Measurements from ENCODE around the gene POLR3K. TPM values are rescaled to one million over a fixed set of nuclear protein-coding genes. Genes with fewer than 3 reads are reported as not detected.

POLR3K gene
- total and polyA plus RNA-seq, 2 donors (not counting 1 experiment from before 2014, with no cell fraction given) = 3.3 to 12.9 TPM

GRCh38 chr16:71540-72401 is 18.4 kb upstream of the POLR3K start:
- Histone ChIP-seq H3K4me2 (ENCODE audit: extremely low read depth, insufficient read depth, low read length) (peak overlapping the region; percentile 93), H3K79me2 (ENCODE audit: control insufficient read depth, insufficient read depth, low read length) (peaks cover 52% of the 10 kb centered on the region)

GRCh38 chr16:71210-71539 is 17.8 kb upstream of the POLR3K start:
- Histone ChIP-seq H3K4me3 (replicated peaks in 1 of 4; ENCODE audit: control extremely low read depth in 1 of 4, insufficient read depth in 1 of 4, low read depth in 3 of 4, low read length in 4 of 4) (peak overlapping the region; percentile 62 to 82 (median 78)), H3K36me3 (ENCODE audit: control insufficient read depth, insufficient read depth, low read length) (peaks cover 2% of the 10 kb centered on the region), H4K20me1 (ENCODE audit: control insufficient read depth, extremely low read depth, insufficient read depth, low read length) (no peaks in the 10 kb centered on the region)

More at GRCh38 chr16:71540-72401, 18.4 kb upstream of the POLR3K start:
- peak overlapping the region; percentile 76 for H3K27ac ChIP-seq (ENCODE audit: insufficient read depth, low read length)
- DNase-seq (ENCODE audit: low read depth in 2 of 2) = peak; percentile 74 to 78
- no peaks in the 10 kb centered on the region for H3K27me3 ChIP-seq (ENCODE audit: control insufficient read depth, insufficient read depth, low read length)
- H3K4me3 ChIP-seq (replicated peaks in 1 of 4; ENCODE audit: control extremely low read depth in 1 of 4, insufficient read depth in 1 of 4, low read depth in 3 of 4, low read length in 4 of 4) = peak overlapping the region; percentile 62 to 82 (median 78)
- H3K36me3 ChIP-seq (ENCODE audit: control insufficient read depth, insufficient read depth, low read length) = peaks cover 2% of the 10 kb centered on the region
- peaks cover 68% of the 10 kb centered on the region for H3K4me1 ChIP-seq (ENCODE audit: control insufficient read depth, extremely low read depth, insufficient read depth, low read length)
- TF ChIP-seq EZH2 (IDR thresholded peaks at IDR 0.05; ENCODE audit: low read length, missing control alignments) = no peak
- no peak for TF ChIP-seq CTCF (conservative IDR thresholded peaks at IDR 0.05 in 1 of 2, IDR thresholded peaks at IDR 0.05 in 1 of 2; ENCODE audit: low read depth in 1 of 2, low read length in 2 of 2)
- H4K20me1 ChIP-seq (ENCODE audit: control insufficient read depth, extremely low read depth, insufficient read depth, low read length) = no peaks in the 10 kb centered on the region
- H3K9me3 ChIP-seq (ENCODE audit: control insufficient read depth, insufficient read depth, low read depth, low read length) = no peaks in the 10 kb centered on the region
- H2AFZ ChIP-seq (ENCODE audit: low read length) = no peak overlapping the region
- peak overlapping the region; percentile 90 for H3K9ac ChIP-seq (ENCODE audit: insufficient read depth, low read length)

More at GRCh38 chr16:71210-71539, 17.8 kb upstream of the POLR3K start:
- H3K27ac ChIP-seq (ENCODE audit: insufficient read depth, low read length) = peak overlapping the region; percentile 76
- H3K4me1 ChIP-seq (ENCODE audit: control insufficient read depth, extremely low read depth, insufficient read depth, low read length) = peaks cover 71% of the 10 kb centered on the region
- no peaks in the 10 kb centered on the region for H3K27me3 ChIP-seq (ENCODE audit: control insufficient read depth, insufficient read depth, low read length)
- no peak for DNase-seq (ENCODE audit: low read depth in 2 of 2)
- peaks cover 58% of the 10 kb centered on the region for H3K79me2 ChIP-seq (ENCODE audit: control insufficient read depth, insufficient read depth, low read length)
- no peak overlapping the region for H2AFZ ChIP-seq (ENCODE audit: low read length)
- H3K9ac ChIP-seq (ENCODE audit: insufficient read depth, low read length) = peak overlapping the region; percentile 90
- no peaks in the 10 kb centered on the region for H3K9me3 ChIP-seq (ENCODE audit: control insufficient read depth, insufficient read depth, low read depth, low read length)
- H3K4me2 ChIP-seq (ENCODE audit: extremely low read depth, insufficient read depth, low read length) = peak overlapping the region; percentile 93
- TF ChIP-seq EZH2 (IDR thresholded peaks at IDR 0.05; ENCODE audit: low read length, missing control alignments) (no peak), CTCF (conservative IDR thresholded peaks at IDR 0.05 in 1 of 2, IDR thresholded peaks at IDR 0.05 in 1 of 2; ENCODE audit: low read depth in 1 of 2, low read length in 2 of 2) (no peak)

All from fibroblast of lung (primary cell).